Putamen (tissue), 1 donor: ENCODE measurements around the gene FBXL3.
"Not testable (repeated sequence)": the region's sequence is repeated elsewhere in the genome, so short reads cannot be mapped to it uniquely, and the experiment has no call there.

ENCODE experiments used
- DNase-seq: peaks from one replicate; pipeline ENCODE4 v3.0.0-alpha.2; 2016; ENCODE audit warnings: low spot score

FBXL3 gene

DNA sequence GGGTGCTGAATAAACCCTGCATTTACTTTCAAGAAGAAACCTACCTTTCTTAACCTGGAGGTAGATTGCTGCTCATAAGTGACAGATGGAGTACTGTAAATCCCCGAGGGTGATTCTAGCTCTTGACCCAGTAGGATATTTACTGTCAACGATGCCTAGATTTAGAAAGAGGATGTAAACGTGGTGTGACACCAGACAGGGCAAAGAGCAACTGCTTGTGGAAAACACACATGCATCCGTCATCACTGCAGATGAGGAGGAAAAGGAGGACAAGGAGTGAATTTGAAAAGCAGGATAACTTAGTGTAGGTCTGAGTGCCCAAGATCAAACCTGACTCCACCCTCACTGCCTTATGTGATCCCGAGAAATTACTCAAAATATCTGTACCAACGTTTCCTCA, 44.9 kb downstream of the FBXL3 start:
- no peak for DNase-seq

GRCh38 chr13:76980075-76980718, 46.8 kb downstream of the FBXL3 start:
- DNase-seq, result peak; percentile 53

DNA sequence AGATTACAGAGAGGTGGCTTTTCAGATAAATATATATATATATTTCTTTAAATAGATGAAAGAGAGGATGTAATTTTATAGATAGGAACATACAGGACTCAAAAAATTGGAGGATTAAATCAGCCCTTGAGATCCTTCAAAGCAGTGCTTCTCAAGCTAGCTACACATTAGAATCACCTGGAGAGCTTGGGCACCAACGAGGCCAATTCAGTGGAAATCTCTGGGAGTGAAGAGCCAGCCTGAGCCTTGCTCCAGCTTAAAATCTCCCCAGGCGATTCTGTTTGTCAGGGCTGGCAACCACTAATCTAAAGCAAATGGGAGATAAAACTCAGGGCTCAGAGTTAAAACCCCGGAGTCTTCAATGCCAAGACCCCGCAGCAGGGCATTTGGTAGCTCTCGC, 50.0 kb downstream of the FBXL3 start:
- no peak for DNase-seq

- DNase-seq, result no peak
Measured at GRCh38 chr13:76976490-76976889, 50.5 kb downstream of the FBXL3 start.

GRCh38 chr13:76975863-76976262, 51.1 kb downstream of the FBXL3 start:
- no peak for DNase-seq

GRCh38 chr13:76974618-76974975, 52.4 kb downstream of the FBXL3 start:
- DNase-seq, result no peak

- DNase-seq, result no peak
Measured at GRCh38 chr13:76973920-76974617, 52.9 kb downstream of the FBXL3 start.

DNA sequence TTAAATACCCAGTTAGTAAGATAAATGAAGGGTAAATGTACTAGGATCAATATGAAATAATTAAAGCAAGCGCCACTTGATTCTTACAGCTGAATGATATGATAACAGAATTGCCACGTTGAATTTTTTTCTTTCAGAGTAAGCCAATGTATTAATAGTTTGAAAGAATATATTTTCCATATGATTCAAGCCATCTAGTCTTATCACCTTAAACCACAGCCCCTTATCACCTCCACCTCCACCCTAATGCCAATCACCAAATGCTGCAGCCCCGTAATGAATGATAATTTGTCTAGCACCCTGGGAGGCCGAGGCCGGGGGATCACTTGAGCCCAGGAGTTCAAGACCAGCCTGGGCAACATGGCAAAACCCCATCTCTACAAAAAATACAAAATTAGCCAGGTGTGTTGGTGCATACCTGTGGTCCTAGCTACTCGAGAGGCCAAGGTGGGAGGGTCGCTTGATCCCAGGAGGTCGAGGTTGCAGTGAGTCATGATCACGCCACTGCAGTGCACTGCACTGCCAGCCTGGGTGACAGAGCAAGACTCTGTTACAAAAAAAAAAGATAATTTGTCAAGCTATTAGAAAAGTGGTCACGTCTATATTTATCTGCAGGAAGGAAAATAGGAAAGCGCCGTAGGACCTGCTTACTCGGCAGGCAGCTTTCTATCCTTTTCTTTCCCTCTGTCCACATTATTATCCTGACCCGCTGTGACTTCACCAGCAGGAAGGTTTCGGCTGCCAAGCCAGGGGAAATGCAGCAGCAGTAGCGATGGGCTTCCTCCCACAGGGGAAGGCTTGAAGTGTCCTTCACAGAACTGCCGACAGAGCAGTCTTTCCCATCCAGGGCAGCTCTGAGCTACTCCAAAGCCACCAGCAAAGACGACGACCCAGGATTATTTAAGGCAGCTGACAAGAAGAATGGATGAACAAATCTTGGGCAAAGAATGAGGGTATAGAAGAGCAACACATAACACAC, 54.8 kb downstream of the FBXL3 start:
- DNase-seq, result no peak

DNA sequence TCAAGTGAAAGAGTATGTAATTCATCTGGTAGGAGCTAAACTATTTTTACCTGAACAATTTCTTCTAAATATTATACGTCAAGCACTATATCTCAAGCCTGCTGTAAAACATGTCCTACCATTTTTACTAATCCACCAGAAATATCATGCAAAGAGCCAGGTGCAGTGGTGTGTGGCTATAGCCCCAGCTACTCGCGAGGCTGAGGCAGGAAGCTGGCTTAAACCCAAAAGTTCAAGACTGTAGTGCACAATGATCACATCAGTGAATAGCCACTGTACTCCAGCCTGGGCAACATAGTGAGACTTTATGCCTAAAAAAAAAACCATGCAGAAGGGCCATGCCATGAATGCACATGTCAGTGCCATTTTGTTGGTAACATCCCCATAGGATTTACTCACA, 55.7 kb downstream of the FBXL3 start:
- DNase-seq, result no peak

GRCh38 chr13:76969488-76970365, 57.2 kb downstream of the FBXL3 start:
- no peak for DNase-seq

- DNase-seq, result no peak
Measured at GRCh38 chr13:76968041-76968440, 58.9 kb downstream of the FBXL3 start.

DNA sequence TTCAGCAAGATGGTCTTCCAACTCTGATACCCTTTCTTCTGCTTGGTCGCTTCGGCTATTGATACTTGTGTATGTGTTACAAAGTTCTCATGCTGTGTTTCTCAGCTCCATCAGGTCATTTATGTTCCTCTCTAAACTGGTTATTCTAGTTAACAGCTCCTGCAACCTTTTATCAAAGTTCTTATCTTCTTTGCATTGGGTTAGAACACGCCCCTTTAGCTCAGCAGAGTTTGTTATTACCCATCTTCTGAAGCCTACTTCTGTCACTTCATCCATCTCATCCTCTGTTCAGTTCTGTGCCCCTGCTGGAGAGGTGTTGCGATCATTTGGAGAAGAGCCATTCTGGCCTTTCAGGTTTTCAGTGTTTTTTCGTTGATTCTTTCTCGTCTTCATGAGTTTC, 59.9 kb downstream of the FBXL3 start:
- no peak for DNase-seq

DNA sequence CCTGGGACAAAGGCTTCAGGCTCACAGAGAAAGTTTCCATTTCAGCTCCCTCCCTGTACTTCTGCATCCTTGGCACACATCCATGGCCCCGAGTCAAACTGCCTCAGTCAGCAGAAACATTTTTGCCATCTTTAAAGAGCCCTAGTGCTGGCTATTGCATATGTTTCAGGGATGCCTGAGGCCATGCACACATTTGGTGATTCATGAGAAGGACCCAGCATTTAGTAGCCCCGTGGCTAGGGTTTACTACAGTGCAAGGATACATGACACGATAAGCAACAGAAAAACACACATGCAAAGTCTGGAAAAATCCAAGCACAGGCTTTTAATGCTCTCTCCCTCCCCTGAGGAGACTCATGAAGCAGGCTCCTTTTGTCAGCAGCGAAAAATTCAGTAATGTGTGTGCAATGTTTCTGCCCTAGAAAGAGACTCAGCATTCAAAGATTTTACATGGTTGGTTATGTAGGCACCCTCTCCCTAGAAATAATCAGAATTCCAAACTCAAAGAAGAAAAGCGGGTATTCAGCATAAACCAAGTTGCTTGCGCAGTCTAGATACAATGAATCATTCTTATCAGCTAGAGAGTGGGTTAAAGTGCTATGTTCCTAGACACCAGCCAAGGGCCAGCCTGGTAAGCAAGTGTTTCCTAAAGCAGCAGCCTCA, 61.1 kb downstream of the FBXL3 start:
- DNase-seq, result no peak

- DNase-seq, result not testable (repeated sequence)
Measured at GRCh38 chr13:76959734-76960133, 67.2 kb downstream of the FBXL3 start.

DNA sequence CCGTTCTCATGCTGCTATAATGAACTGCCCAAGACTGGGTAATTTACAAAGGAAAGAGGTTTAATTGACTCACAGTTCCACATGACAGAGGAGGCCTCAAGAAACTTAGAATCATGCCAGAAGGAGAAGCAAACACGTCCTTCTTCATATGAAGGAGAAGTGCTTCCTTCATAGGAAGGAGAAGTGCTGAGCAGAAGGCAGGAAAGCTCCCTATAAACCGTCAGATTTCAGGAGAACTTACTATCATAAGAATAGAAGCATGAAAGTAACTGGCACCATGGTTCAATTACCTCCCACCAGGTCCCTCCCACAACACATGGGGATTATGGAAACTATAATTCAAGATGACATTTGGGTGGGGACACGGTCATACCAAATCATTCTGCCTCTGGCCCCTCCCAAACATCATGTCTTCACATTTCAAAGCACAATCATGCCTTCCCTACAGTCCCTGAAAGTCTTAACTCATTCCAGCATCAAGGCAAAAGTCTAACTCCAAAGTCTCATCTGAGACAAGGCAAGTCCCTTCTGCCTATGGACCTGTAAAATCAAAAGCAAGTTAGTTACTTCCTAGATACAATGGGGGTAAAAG, 68.0 kb downstream of the FBXL3 start:
- no peak for DNase-seq

GRCh38 chr13:76955661-76956060, 71.3 kb downstream of the FBXL3 start:
- no peak for DNase-seq
